Spleen (tissue), 7 donors: ENCODE results near the gene CXorf66.

Experiments used
- POLR2A ChIP-seq, 3 donors: fragments of 450-650 bp; IDR thresholded peaks; one replicate each; pipeline ENCODE4 v1.5.1; 2017; ENCODE audit warnings: antibody characterized with exemption in 3 of 3, mild to moderate bottlenecking in 1 of 3
- TF ChIP-seq, protein P1 (sequence below), 11 experiments: fragments of 200-600 bp in 7 of 11; fragments of 450-650 bp in 4 of 11; sonication (generic) in 4 of 11; IDR thresholded peaks in 8 of 11; conservative IDR thresholded peaks in 3 of 11; 1 replicate in 7 of 11; 2 replicates in 4 of 11; pipeline versions ENCODE4 v1.4.0 to v1.8.0; 2016 to 2021; ENCODE audit warnings: antibody characterized with exemption in 11 of 11, inconsistent platforms in 4 of 11, mild to moderate bottlenecking in 1 of 11
- donor health status: DM: no; HTN: no; CAD: no; lungs with moderate emphysema.
- donor health status: DM: no; HTN: no; CAD: no.
- donor health status: DM: no; HTN: no; CAD: no.

DNA sequence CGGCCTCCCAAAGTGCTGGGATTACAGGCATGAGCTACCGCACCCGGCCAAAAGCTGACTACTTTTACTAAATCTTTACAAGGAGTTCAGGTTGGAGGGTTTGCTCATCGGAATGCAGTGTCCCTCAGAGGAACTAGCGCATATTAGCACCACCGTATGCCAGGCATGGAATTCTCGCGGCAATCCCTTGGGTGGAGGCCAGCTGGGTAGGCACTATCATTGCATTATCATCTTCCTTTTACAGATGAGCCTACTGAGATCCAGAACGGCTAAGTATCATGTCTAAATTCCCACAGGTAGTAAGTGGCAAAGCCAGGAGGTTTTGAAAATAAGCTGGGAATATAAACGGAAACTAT lies 6.1 kb upstream of the CXorf66 start:
- TF ChIP-seq, protein P1, sequence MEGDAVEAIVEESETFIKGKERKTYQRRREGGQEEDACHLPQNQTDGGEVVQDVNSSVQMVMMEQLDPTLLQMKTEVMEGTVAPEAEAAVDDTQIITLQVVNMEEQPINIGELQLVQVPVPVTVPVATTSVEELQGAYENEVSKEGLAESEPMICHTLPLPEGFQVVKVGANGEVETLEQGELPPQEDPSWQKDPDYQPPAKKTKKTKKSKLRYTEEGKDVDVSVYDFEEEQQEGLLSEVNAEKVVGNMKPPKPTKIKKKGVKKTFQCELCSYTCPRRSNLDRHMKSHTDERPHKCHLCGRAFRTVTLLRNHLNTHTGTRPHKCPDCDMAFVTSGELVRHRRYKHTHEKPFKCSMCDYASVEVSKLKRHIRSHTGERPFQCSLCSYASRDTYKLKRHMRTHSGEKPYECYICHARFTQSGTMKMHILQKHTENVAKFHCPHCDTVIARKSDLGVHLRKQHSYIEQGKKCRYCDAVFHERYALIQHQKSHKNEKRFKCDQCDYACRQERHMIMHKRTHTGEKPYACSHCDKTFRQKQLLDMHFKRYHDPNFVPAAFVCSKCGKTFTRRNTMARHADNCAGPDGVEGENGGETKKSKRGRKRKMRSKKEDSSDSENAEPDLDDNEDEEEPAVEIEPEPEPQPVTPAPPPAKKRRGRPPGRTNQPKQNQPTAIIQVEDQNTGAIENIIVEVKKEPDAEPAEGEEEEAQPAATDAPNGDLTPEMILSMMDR (IDR thresholded peaks at IDR 0.05 in 8 of 11, conservative IDR thresholded peaks at IDR 0.05 in 3 of 11), result no peak
- no peak for TF ChIP-seq POLR2A (IDR thresholded peaks at IDR 0.05)
